CD14-positive monocyte (primary cell): ENCODE data around the gene PARD6G. TPM values are rescaled to one million over a fixed set of nuclear protein-coding genes. Genes with fewer than 3 reads are reported as not detected.

ENCODE experiments used
- DNase-seq, 3 donors: peaks; one replicate each; pipeline ENCODE4 v3.0.0-alpha.2; 2011 to 2022
- H2AFZ ChIP-seq: 2 replicates; pipeline ENCODE4 v1.6.0; 2012; ENCODE audit warnings: mild to moderate bottlenecking, low read depth, low read length, inconsistent platforms; ENCODE audit not compliant: insufficient read depth, poor library complexity, severe bottlenecking
- H3K27ac ChIP-seq, 2 donors: 1 replicate in 1 of 2; 2 replicates in 1 of 2; pipeline ENCODE4 v1.5.1; 2012 to 2013; ENCODE audit warnings: low read length in 2 of 2, control low read depth in 1 of 2, inconsistent platforms in 1 of 2, low read depth in 1 of 2, mild to moderate bottlenecking in 1 of 2
- H3K27me3 ChIP-seq, 2 donors: one replicate each; pipeline versions ENCODE4 v1.6.0 to v1.6.1; 2011 to 2013; ENCODE audit warnings: low read length in 2 of 2; ENCODE audit not compliant: control insufficient read depth in 2 of 2, insufficient read depth in 2 of 2
- H3K36me3 ChIP-seq, 2 donors: replicated peaks in 1 of 2; 1 replicate in 1 of 2; 2 replicates in 1 of 2; pipeline versions ENCODE4 v1.5.1 to v1.6.1; 2012 to 2013; ENCODE audit warnings: low read length in 2 of 2, control low read depth in 1 of 2, inconsistent platforms in 1 of 2, mild to moderate bottlenecking in 1 of 2; ENCODE audit not compliant: insufficient read depth in 2 of 2, control insufficient read depth in 1 of 2
- H3K4me1 ChIP-seq, 2 donors: 1 replicate in 1 of 2; 2 replicates in 1 of 2; pipeline versions ENCODE4 v1.5.1 to v1.6.1; 2012 to 2013; ENCODE audit warnings: low read length in 2 of 2, control low read depth in 1 of 2, inconsistent platforms in 1 of 2, mild to moderate bottlenecking in 1 of 2, moderate library complexity in 1 of 2; ENCODE audit not compliant: insufficient read depth in 2 of 2, control insufficient read depth in 1 of 2
- H3K4me2 ChIP-seq: replicated peaks from 2 replicates; pipeline ENCODE3; 2012; ENCODE audit warnings: low read length, moderate library complexity, mild to moderate bottlenecking; ENCODE audit not compliant: poor library complexity, severe bottlenecking; ENCODE audit errors: extremely low read depth
- H3K4me3 ChIP-seq, 3 experiments: fragments of 200-600 bp in 1 of 3; sonication (generic) in 1 of 3; replicated peaks in 1 of 3; 1 replicate in 2 of 3; 2 replicates in 1 of 3; pipeline ENCODE4 v1.5.1; 2011 to 2013; ENCODE audit warnings: low read length in 3 of 3, mild to moderate bottlenecking in 3 of 3, control low read depth in 2 of 3, low read depth in 2 of 3, inconsistent platforms in 1 of 3, moderate library complexity in 1 of 3
- H3K79me2 ChIP-seq: 2 replicates; pipeline ENCODE4 v1.6.0; 2012; ENCODE audit warnings: mild to moderate bottlenecking, control low read depth, inconsistent platforms, low read length, moderate library complexity; ENCODE audit not compliant: insufficient read depth
- H3K9ac ChIP-seq: 2 replicates; pipeline ENCODE4 v1.6.0; 2017; ENCODE audit warnings: low read length, mild to moderate bottlenecking; ENCODE audit not compliant: insufficient read depth, poor library complexity, severe bottlenecking
- H3K9me3 ChIP-seq, 2 donors: replicated peaks in 1 of 2; 1 replicate in 1 of 2; 2 replicates in 1 of 2; pipeline versions ENCODE4 v1.5.1 to v1.6.1; 2012 to 2013; ENCODE audit warnings: low read length in 2 of 2, control low read depth in 1 of 2; ENCODE audit not compliant: control insufficient read depth in 1 of 2, insufficient read depth in 1 of 2
- H4K20me1 ChIP-seq: 2 replicates; pipeline ENCODE4 v1.6.0; 2012; ENCODE audit warnings: mild to moderate bottlenecking, low read length, control low read depth, moderate library complexity; ENCODE audit not compliant: insufficient read depth
- H3K27ac Mint-ChIP-seq, 7 donors: one replicate each; pipeline ENCODE4 v1.8.0; 2020; ENCODE audit warnings: mild to moderate bottlenecking in 7 of 7, mixed read lengths in 7 of 7, moderate library complexity in 6 of 7, inconsistent platforms in 2 of 7
- H3K27me3 Mint-ChIP-seq, 3 donors: one replicate each; pipeline ENCODE4 v1.8.0; 2021 to 2022; ENCODE audit warnings: low read depth in 3 of 3, mild to moderate bottlenecking in 3 of 3, mixed read lengths in 3 of 3, moderate library complexity in 3 of 3, inconsistent platforms in 1 of 3
- H3K36me3 Mint-ChIP-seq, 2 donors: one replicate each; pipeline ENCODE4 v1.8.0; 2020; ENCODE audit warnings: mixed read lengths in 2 of 2, inconsistent platforms in 1 of 2, mild to moderate bottlenecking in 1 of 2
- H3K4me1 Mint-ChIP-seq: one replicate; pipeline ENCODE4 v1.8.0; 2020; ENCODE audit warnings: mild to moderate bottlenecking, mixed read lengths
- H3K4me3 Mint-ChIP-seq, 2 donors: one replicate each; pipeline ENCODE4 v1.8.0; 2020; ENCODE audit warnings: mild to moderate bottlenecking in 2 of 2, mixed read lengths in 2 of 2, moderate library complexity in 1 of 2
- H3K9me3 Mint-ChIP-seq, 7 donors: one replicate each; pipeline ENCODE4 v1.8.0; 2020 to 2022; ENCODE audit warnings: mixed read lengths in 7 of 7, mild to moderate bottlenecking in 6 of 7, moderate library complexity in 6 of 7, inconsistent platforms in 2 of 7
- CTCF ChIP-seq: fragments of 200-600 bp; IDR thresholded peaks from one replicate; pipeline ENCODE4 v1.8.0; 2022; ENCODE audit warnings: antibody characterized with exemption, mild to moderate bottlenecking
- WGBS: methylation state at CpG from one replicate; pipeline ENCODE4 v1.1.5; 2013; ENCODE audit warnings: missing lambda C conversion rate; ENCODE audit not compliant: insufficient coverage; 5-methylcytosine and 5-hydroxymethylcytosine counted together
- intact Hi-C, 2 donors: fragments of 100-400 bp; cut with micrococcal nuclease; formaldehyde crosslinking; loops; one replicate each; pipeline versions ENCODE4 v1.15.0 to v1.15.1; 2023
- polyA plus RNA-seq, 3 donors: library from polyadenylated mRNA; depleted of rRNA in 1 of 3; unstranded in 2 of 3; stranded (reverse) in 1 of 3; fragments of 300-500 nt in 2 of 3; fragments of >200 nt in 1 of 3; fragmentation: Illumina TruSeq in 2 of 3; gene quantifications; 1 replicate in 2 of 3; 2 replicates in 1 of 3; pipeline ENCODE4 v1.2.3, GENCODE V29; 2012 to 2021

Gene PARD6G
- polyA plus RNA-seq, 3 donors = not detected

GRCh38 chr18:80201739-80202138 lies 45.6 kb downstream of the PARD6G start:
- no peak overlapping the region for H3K4me3 ChIP-seq
- H3K79me2 ChIP-seq = no peaks in the 10 kb centered on the region
- no peaks in the 10 kb centered on the region for H3K9me3 ChIP-seq
- 92% methylated on average over 8 of the region's 9 CpGs for WGBS
- H3K4me1 Mint-ChIP-seq = no peaks in the 10 kb centered on the region
- TF ChIP-seq CTCF = no peak
- no peak overlapping the region for H3K27ac ChIP-seq
- H3K9ac ChIP-seq = no peak overlapping the region
- no peaks in the 10 kb centered on the region for H4K20me1 ChIP-seq
- no peak overlapping the region for H3K4me3 Mint-ChIP-seq
- peaks cover 4 to 7% (median 5%) of the 10 kb centered on the region in 3 donors for H3K27me3 Mint-ChIP-seq
- no peaks in the 10 kb centered on the region for H3K36me3 Mint-ChIP-seq
- H2AFZ ChIP-seq = no peak overlapping the region
- H3K4me2 ChIP-seq = no peak overlapping the region
- no peaks in the 10 kb centered on the region for H3K36me3 ChIP-seq
- H3K27me3 ChIP-seq = no peaks in the 10 kb centered on the region
- intact Hi-C loops = no loop called here
- DNase-seq = no peak
- no peak overlapping the region for H3K27ac Mint-ChIP-seq
- no peaks in the 10 kb centered on the region for H3K4me1 ChIP-seq
- H3K9me3 Mint-ChIP-seq = no peaks in the 10 kb centered on the region

DNA sequence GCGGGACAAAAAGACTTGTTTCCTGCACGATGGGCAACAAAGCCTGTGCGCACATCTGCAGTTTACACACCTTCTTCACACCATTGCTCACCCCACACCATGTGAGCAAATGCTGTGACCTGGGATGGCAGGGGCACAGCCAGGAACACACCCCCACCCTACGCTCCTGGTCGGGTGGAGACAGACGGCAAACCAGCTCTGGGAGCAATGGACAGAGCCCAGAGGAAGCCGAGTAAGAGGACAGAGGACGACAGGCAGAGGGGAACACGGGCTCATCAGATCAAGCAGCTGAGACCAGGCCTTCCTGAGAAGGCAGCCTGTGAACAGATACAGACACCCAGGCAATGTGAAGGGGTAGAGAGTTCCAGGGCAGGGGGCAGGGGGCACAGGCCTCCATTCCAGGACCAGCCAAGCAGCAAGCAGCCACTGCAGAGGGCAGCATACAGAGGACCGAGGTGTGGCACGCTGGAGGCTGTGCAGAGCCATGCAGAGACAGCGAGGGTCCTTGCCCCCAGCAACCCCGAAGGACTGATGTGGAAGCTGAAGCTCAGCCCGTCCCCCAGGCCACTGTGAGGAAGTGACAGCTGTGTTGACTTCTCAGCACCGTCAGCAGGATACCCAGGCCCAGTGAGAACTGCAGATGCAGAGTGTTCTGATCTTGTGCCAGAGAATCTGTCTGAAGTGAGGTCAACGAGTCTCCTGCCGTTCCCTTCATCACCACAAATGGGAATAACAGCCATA lies 46.2 kb downstream of the PARD6G start:
- H3K9me3 Mint-ChIP-seq = no peaks in the 10 kb centered on the region
- Histone ChIP-seq H3K9me3 (no peaks in the 10 kb centered on the region), H3K4me2 (no peak overlapping the region), H3K4me1 (no peaks in the 10 kb centered on the region), H3K36me3 (no peaks in the 10 kb centered on the region), H3K4me3 (no peak overlapping the region), H4K20me1 (no peaks in the 10 kb centered on the region), H3K27ac (no peak overlapping the region), H2AFZ (no peak overlapping the region), H3K9ac (no peak overlapping the region), H3K27me3 (peaks cover 0 to 2% of the 10 kb centered on the region in 2 donors), H3K79me2 (no peaks in the 10 kb centered on the region)
- H3K4me1 Mint-ChIP-seq = no peaks in the 10 kb centered on the region
- no peak for DNase-seq
- H3K27ac Mint-ChIP-seq = peak overlapping the region in 1 of 7 donors; percentile 39
- no peaks in the 10 kb centered on the region for H3K36me3 Mint-ChIP-seq
- 92% methylated on average over 15 of the region's 17 CpGs for WGBS
- intact Hi-C loops = no loop called here
- H3K27me3 Mint-ChIP-seq = peaks cover 4 to 7% (median 5%) of the 10 kb centered on the region in 3 donors
- H3K4me3 Mint-ChIP-seq = no peak overlapping the region
- TF ChIP-seq CTCF = no peak
